Inferior parietal cortex (tissue), 1 donor: Measurements from ENCODE around the gene DNM1.
"Not testable (repeated sequence)": the region's sequence is repeated elsewhere in the genome, so short reads cannot be mapped to it uniquely, and the experiment has no call there.

Source experiments
- DNase-seq: peaks from one replicate; pipeline ENCODE4 v3.0.0-alpha.2; 2016; ENCODE audit errors: extremely low spot score

DNM1 gene

GRCh38 chr9:128276008-128276573, 72.9 kb downstream of the DNM1 start, which contains the start of gene SWI5:
Gene SWI5, plus strand, starts transcription at chr9:128276276.
- peak; percentile 100 for DNase-seq

- DNase-seq: no peak
Measured at GRCh38 chr9:128276574-128277270, 73.5 kb downstream of the DNM1 start.

- not testable (repeated sequence) for DNase-seq
Measured at GRCh38 chr9:128279088-128280073, 76.2 kb downstream of the DNM1 start.

- no peak for DNase-seq
Measured at GRCh38 chr9:128280084-128280622, 77.0 kb downstream of the DNM1 start.

- no peak for DNase-seq
Measured at GRCh38 chr9:128282500-128282899, 79.3 kb downstream of the DNM1 start.

DNA sequence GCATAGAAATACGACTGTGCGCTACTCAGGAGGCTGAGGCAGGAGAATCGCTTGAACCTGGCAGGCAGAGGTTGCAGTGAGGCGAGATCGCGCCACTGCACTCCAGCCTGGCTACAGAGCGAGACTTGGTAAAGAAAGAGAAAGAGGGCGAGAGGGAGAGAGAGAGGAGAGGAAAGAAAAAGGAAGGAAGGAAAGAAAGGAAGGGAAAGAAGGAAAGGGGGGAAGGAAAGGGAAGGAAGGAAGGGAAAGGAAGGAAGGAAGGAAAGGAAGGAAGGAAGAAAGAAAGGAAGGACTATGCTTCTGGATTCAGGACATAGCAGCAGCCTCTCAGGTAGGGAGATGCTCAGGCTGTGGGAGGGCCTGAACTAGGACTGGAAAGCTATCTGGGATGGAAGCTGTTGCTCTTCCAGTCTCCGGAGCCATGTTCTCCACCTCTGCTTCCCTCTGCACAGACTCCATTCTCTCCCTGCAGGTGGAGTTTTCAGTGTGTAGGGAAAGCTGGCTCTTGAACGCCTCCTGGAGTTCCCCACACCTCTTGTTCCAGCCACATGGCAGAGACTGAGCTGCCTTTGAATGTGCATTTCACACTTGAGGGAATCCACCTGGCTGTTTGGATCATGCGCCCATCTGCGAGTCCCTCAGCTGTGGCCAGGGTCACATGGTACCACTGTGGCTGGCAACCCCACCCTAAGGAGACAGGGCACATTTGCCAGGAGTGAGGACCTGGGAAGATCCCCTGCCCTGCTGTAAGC, 82.0 kb downstream of the DNM1 start:
- no peak for DNase-seq

- peak; percentile 86 for DNase-seq
Measured at GRCh38 chr9:128286440-128286839, 83.3 kb downstream of the DNM1 start.

DNA sequence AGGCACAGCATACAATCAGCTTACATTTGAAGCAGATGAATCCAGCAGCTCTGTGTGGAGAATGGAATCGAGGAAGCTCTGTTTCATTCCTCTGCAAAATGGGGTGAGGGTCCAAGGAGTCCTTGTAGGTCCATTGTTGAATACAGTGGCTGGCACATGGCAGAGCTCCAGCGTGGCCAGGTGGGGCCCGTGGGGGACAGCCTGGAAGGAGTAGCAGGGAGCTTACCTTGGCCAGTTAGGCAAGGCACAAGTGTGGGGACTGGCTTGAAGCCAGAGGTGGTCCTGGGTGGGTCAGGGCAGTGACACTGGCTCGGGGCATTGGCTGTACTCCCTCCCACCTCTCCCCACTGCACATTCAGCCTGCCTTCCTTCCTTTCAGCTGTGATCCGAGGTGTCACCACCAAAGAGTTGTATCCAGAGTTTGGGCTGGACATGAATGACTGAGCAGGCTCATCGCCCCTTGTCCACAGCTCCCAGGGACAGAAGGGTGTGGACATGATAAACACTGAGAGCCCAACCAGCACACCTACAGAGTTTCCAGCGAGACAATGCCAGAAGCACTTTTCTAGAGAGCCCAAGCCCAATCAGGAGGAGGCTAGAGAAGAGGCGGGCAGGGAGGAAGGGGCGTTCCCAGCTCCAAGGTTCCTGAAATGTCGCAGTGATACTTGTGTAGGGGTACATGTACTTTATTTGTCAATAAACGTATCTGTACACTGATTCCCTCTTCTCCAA, 85.3 kb downstream of the DNM1 start:
- no peak for DNase-seq

DNA sequence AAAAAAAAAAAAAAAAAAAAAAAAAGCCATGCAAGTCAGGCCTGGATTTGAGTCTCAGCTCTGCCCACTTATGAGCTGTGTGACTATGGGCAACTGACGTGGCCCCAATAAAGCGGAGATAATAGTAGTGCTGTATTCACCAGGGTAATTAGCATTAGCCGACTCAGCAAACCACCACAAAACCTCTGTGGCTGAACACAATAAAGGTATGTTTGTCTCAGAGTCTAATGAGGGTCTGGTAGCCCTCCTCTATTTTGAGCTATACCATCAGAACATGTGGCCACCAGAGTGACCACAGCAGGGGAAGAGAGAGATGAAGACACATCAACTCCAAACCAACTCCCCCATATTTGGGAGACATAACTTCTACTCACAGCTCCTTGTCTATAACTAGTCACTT, 88.8 kb downstream of the DNM1 start:
- no peak for DNase-seq

DNA sequence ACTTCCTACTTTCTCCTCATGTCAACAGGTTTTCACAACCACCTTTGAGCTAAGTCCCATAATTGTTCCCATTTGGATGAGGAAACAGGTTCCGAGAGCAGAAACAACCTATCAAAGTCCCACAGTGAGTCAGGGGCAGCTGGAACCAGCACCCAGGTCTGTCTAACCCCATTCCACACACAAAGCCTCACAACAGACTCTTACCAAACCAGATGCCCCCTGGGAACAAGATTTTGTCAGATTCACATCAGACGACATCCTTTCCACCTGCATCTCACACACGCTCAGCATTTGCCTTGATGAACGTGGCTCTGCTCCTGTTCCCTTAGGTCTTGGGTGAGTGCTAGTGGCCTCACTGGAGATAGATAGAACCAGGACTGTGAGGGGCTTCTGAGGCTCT, 89.9 kb downstream of the DNM1 start:
- DNase-seq: no peak

DNA sequence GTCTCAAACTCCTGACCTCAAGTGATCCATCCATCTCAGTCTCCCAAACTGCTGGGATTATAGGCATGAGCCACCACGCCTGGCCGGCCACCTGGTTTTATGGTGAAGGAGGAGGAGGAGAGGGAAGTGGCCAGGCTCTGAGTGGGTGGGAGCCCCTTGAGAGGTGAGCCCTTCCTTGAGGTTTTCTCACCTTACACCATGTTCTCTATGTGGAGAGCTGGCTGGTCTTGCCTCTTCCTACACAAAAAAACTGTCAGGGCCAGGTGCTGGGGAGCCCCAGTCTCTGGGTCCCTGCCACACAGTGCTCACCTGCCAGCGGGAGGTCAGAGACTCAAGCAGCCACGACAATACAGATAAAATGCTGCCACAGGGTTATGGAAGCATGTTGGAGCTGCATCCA, 91.0 kb downstream of the DNM1 start:
- DNase-seq: no peak

GRCh38 chr9:128296340-128297220, 93.4 kb downstream of the DNM1 start:
- no peak for DNase-seq

- DNase-seq: no peak
Measured at GRCh38 chr9:128297221-128297773, 94.1 kb downstream of the DNM1 start.

DNA sequence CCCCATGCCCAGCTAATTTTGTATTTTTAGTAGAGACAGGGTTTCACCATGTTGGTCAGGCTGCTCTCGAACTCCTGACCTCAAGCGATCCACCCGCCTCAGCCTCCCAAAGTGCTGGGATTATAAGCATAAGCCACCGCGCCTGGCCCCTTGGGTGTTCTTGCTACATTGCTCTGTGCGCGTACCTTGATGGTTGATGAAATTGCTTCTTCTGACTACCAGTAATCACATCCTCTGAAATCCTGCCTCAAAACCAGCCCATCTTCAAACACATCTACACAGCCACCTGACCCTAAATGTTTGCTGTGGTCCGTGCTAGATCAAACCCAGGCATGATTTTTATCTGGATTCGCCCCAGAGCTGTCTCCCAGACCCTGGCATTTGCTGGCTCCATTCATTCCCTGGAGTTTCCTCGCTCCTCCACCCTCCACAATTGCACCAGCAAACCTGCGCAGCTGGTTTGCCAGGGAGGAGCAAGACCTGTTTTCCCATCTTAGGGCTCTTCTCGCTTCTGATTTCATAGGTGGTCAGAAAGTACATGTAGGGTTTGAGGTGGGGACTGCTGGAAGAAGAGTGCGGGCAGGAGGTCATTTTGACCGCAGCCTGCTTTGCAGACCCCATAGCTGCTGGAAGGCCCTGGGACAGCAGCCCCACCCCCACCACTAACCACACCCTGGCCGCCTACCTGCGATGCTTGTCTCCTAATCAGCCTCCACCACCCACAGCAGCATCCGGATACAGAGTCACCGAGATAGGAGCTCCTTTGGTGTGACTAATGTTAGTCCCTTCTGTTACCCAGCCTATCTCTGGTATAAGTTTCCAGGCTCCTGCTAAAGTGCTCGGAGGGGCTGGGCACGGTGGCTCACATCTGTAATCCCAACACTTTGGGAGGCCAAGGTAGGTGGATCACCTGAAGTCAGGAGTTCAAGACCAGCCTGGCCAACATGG, 95.6 kb downstream of the DNM1 start:
- DNase-seq: no peak

DNA sequence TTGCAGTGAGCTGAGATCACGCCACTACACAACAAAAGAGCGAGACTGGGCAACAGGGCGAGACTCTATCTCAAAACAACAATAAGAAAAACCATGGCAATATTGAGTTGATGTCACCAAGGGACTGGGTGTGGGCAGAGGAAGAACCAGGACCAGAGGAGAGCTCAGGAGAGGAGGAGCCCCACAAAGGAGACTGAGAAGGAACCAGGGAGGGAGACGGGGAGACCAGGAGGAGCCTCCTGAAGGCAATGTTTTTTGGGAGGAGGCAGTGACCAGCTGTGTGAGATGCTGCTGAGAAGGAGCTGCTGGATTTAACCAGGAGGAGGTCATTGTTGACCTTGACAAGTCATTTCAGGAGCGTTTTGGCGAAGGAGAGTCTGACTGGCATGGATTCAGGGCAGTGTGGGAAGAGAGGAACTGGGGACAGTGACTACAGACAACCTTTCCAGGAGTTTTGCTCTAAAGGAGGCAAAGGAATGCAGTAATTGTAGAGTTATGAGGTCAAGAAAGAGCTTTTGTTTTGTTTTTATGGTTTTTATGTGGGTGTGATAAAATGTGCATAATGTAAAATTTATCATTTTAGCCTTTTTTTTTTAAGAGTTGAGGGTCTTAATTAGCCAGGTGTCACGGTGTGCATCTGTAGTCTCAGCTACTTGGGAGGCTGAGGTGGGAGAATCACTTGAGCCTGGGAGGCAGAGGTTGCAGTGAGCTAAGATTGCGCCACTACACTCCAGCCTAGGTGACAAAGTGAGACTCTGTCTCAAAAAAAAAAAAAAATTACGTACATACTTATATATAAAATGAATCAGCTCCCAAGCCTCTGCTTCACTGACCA, 101.2 kb downstream of the DNM1 start:
- DNase-seq: no peak
